Measurements from ENCODE around the gene FAM200C. TPM values are rescaled to one million over a fixed set of nuclear protein-coding genes. Genes with fewer than 3 reads are reported as not detected.

FAM200C gene
- polyA plus RNA-seq, 3 donors, result 0.08 to 0.39 TPM; not detected in 1

- no peak overlapping the region for H3K9ac ChIP-seq (ENCODE audit: insufficient read depth, low read length, poor library complexity, severe bottlenecking)
- peaks cover 2 to 5% (median 2%) of the 10 kb centered on the region in 3 donors for H3K27me3 Mint-ChIP-seq (ENCODE audit: low read depth in 3 of 3)
- no peak for TF ChIP-seq CTCF (IDR thresholded peaks at IDR 0.05)
These were observed 34.2 kb upstream of the FAM200C start for GRCh38 chr5:160434022-160434531.

GRCh38 chr5:160432787-160433186 lies 32.9 kb upstream of the FAM200C start:
- Histone ChIP-seq H3K79me2 (ENCODE audit: insufficient read depth, low read length) (no peaks in the 10 kb centered on the region), H3K9ac (ENCODE audit: insufficient read depth, low read length, poor library complexity, severe bottlenecking) (no peak overlapping the region), H3K9me3 (replicated peaks in 1 of 2; ENCODE audit: control insufficient read depth in 1 of 2, insufficient read depth in 1 of 2, low read length in 2 of 2) (no peaks in the 10 kb centered on the region), H3K27me3 (ENCODE audit: control insufficient read depth in 2 of 2, insufficient read depth in 2 of 2, low read length in 2 of 2) (no peaks in the 10 kb centered on the region), H2AFZ (ENCODE audit: insufficient read depth, low read depth, low read length, poor library complexity, severe bottlenecking) (no peak overlapping the region), H3K4me2 (replicated peaks; ENCODE audit: extremely low read depth, low read length, poor library complexity, severe bottlenecking) (no peak overlapping the region), H3K4me3 (replicated peaks in 1 of 3; ENCODE audit: low read depth in 2 of 3, low read length in 3 of 3) (no peak overlapping the region), H3K36me3 (replicated peaks in 1 of 2; ENCODE audit: control insufficient read depth in 1 of 2, insufficient read depth in 2 of 2, low read length in 2 of 2) (peaks cover 12 to 34% of the 10 kb centered on the region in 2 donors), H4K20me1 (ENCODE audit: insufficient read depth, low read length) (no peaks in the 10 kb centered on the region), H3K4me1 (ENCODE audit: control insufficient read depth in 1 of 2, insufficient read depth in 2 of 2, low read length in 2 of 2) (peaks cover 0 to 8% of the 10 kb centered on the region in 2 donors), H3K27ac (ENCODE audit: low read depth in 1 of 2, low read length in 2 of 2) (no peak overlapping the region)
- DNase-seq, result no peak
- Mint-ChIP-seq H3K27ac (no peak overlapping the region), H3K9me3 (no peaks in the 10 kb centered on the region), H3K4me3 (no peak overlapping the region), H3K36me3 (peaks cover 18 to 39% of the 10 kb centered on the region in 2 donors), H3K27me3 (ENCODE audit: low read depth in 3 of 3) (peaks cover 2 to 3% (median 2%) of the 10 kb centered on the region in 3 donors), H3K4me1 (peaks cover 6% of the 10 kb centered on the region)
- intact Hi-C loops (cut with micrococcal nuclease), result no loop called here
- WGBS (ENCODE audit: insufficient coverage), result no CpG with 5 or more reads among the region's 7 CpGs
- TF ChIP-seq CTCF (IDR thresholded peaks at IDR 0.05), result no peak

More at GRCh38 chr5:160434022-160434531, 34.2 kb upstream of the FAM200C start:
- intact Hi-C loops (cut with micrococcal nuclease), result no loop called here
- H3K9me3 Mint-ChIP-seq, result no peaks in the 10 kb centered on the region
- Histone ChIP-seq H3K9me3 (replicated peaks in 1 of 2; ENCODE audit: control insufficient read depth in 1 of 2, insufficient read depth in 1 of 2, low read length in 2 of 2) (no peaks in the 10 kb centered on the region), H4K20me1 (ENCODE audit: insufficient read depth, low read length) (no peaks in the 10 kb centered on the region), H3K4me2 (replicated peaks; ENCODE audit: extremely low read depth, low read length, poor library complexity, severe bottlenecking) (no peak overlapping the region), H3K79me2 (ENCODE audit: insufficient read depth, low read length) (no peaks in the 10 kb centered on the region), H3K27ac (ENCODE audit: low read depth in 1 of 2, low read length in 2 of 2) (no peak overlapping the region), H3K4me3 (replicated peaks in 1 of 3; ENCODE audit: low read depth in 2 of 3, low read length in 3 of 3) (no peak overlapping the region), H3K4me1 (ENCODE audit: control insufficient read depth in 1 of 2, insufficient read depth in 2 of 2, low read length in 2 of 2) (peaks cover 8 to 16% of the 10 kb centered on the region in 2 donors), H2AFZ (ENCODE audit: insufficient read depth, low read depth, low read length, poor library complexity, severe bottlenecking) (no peak overlapping the region), H3K36me3 (replicated peaks in 1 of 2; ENCODE audit: control insufficient read depth in 1 of 2, insufficient read depth in 2 of 2, low read length in 2 of 2) (peaks cover 1 to 21% of the 10 kb centered on the region in 2 donors), H3K27me3 (ENCODE audit: control insufficient read depth in 2 of 2, insufficient read depth in 2 of 2, low read length in 2 of 2) (no peaks in the 10 kb centered on the region)
- no peak overlapping the region for H3K27ac Mint-ChIP-seq
- H3K4me3 Mint-ChIP-seq, result no peak overlapping the region
- WGBS (ENCODE audit: insufficient coverage), result 97% methylated on average over 9 of the region's 9 CpGs
- no peak for DNase-seq
- H3K36me3 Mint-ChIP-seq, result peaks cover 8 to 27% of the 10 kb centered on the region in 2 donors
- H3K4me1 Mint-ChIP-seq, result peaks cover 14% of the 10 kb centered on the region

All from CD14-positive monocyte (primary cell).